Naive B cell (primary cell): ENCODE measurements around the gene NASP. TPM values are rescaled to one million over a fixed set of nuclear protein-coding genes. Genes with fewer than 3 reads are reported as not detected.

Experiments used
- polyA plus RNA-seq, 6 donors: library from polyadenylated mRNA; unstranded; fragments of 300-500 nt; fragmentation: Illumina TruSeq; gene quantifications; one replicate each; pipeline ENCODE4 v1.2.3, GENCODE V29; 2021; ENCODE audit warnings: low read depth in 6 of 6

Gene NASP
- polyA plus RNA-seq, 6 donors from 2014 or later = 90.5 to 140 (median 114) TPM

Other genes with a start within 250 kb of the NASP start
- gene TOE1, start 243.9 kb upstream of the NASP start, polyA plus RNA-seq = 10 to 100 TPM; 15.5 to 27.8 (median 20.3) TPM
- gene MUTYH, start 243.6 kb upstream of the NASP start, polyA plus RNA-seq = 10 to 100 TPM; 10.4 to 25.3 (median 18.7) TPM
- gene TESK2, start 92.9 kb upstream of the NASP start, polyA plus RNA-seq = 10 to 100 TPM in 5 of 6 donors, 1 to 10 TPM in 1; 9.0 to 20.1 (median 12.9) TPM
- 1 to 10 TPM; 1.6 to 6.8 (median 5.1) TPM for gene CCDC163, start 84.0 kb upstream of the NASP start, polyA plus RNA-seq
- 1 to 10 TPM in 1 of 6 donors, under 1 TPM in 4, not detected in 1; 0.20 to 1.5 (median 0.41) TPM for gene MMACHC, start 83.7 kb upstream of the NASP start, polyA plus RNA-seq
- gene PRDX1, start 62.2 kb upstream of the NASP start, polyA plus RNA-seq = 100 to 1,000 TPM; 171 to 239 (median 203) TPM
- gene AKR1A1, start 33.2 kb upstream of the NASP start, polyA plus RNA-seq = 100 to 1,000 TPM; 123 to 249 (median 130) TPM
- gene CCDC17, start 40.0 kb downstream of the NASP start, polyA plus RNA-seq = under 1 TPM in 3 of 6 donors, not detected in 3; 0.08 to 0.57 (median 0.11) TPM
- gene GPBP1L1, start 102.5 kb downstream of the NASP start, polyA plus RNA-seq = 100 to 1,000 TPM in 2 of 6 donors, 10 to 100 TPM in 4; 83.6 to 106 (median 92.0) TPM
- 10 to 100 TPM; 44.3 to 72.7 (median 60.5) TPM for gene TMEM69, start 104.1 kb downstream of the NASP start, polyA plus RNA-seq
- gene IPP, start 166.6 kb downstream of the NASP start, polyA plus RNA-seq = 10 to 100 TPM in 4 of 6 donors, 1 to 10 TPM in 2; 8.6 to 16.9 (median 11.0) TPM
- gene MAST2, start 219.6 kb downstream of the NASP start, polyA plus RNA-seq = 1 to 10 TPM in 4 of 6 donors, under 1 TPM in 1, not detected in 1; 0.86 to 5.1 (median 3.2) TPM